GDM1 (cell line): Measurements from ENCODE around the gene ERICH6B.

ENCODE experiments used
- DNase-seq: peaks from one replicate; lab custom pipeline; 2025; lab: John Stamatoyannopoulos, UW

The ERICH6B gene

DNA sequence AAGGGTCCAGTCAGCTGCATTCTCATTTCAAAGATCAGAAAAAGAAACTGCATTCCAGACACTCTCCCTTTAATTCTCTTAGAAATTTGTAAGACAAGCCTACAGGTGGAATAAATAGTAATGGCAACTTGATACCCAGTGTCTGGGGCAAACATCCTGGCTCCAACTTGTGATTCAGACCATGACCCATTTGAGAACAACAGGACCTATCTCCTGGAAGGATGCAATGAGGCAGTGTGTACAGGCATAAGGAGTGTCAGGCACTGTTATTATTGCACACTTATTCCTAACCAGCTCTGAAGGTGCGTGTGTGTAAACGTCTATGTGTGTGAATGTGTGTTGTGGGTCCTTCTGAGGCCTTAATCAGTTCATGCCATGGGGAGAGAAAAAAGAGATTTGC, 13.9 kb downstream of the ERICH6B start:
- DNase-seq: no peak

DNA sequence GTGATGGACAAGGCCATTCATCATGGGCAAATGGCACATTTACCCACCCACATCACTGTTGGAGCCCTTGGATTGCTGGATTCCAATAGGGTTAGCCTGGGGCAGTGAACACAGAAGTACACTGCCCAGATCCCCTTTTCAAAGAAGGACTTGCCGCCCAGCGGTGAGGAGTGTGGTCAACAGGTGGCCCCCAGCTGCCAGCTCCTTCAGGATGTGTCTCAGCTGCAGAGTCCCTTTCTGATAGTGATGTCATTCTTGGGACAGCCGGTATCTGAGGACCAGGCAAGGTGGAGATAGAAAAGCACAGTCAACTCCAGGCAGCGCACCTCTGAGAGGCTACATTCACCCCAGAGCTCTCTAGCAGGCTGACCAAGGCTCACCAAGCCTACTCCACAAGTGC, 16.9 kb downstream of the ERICH6B start:
- DNase-seq: no peak

DNA sequence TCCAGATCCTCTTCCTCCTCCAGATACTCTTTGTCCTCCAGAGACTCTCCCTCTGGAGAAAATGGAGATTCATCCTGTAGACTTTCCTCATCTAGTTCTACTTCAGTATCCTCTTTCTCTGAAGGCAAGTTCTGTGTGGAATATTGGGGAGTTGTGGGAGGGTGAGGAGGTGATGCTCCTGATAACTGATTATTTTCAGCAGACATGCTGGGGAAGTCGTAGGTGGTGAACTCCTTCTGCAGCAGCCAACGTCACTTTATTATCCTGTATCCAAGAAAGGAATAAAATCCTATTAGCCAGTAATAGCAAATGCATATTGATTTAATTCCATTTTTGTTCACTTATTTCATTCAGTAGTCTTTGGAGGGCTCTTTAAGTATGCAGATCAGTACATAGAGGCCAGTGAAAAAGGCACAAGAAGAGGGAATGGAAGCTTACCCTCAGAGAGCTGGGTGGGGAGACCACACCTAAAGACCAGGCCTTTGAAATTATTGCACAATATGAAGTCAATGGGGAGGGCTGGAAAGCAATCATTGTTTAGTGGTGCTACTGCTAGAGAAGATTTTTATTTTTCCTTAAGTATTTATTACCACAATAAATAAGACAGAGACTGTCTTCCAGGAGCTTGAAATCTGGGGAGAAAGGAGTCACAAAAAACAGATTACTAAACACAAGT, 18.6 kb downstream of the ERICH6B start:
- no peak for DNase-seq

DNA sequence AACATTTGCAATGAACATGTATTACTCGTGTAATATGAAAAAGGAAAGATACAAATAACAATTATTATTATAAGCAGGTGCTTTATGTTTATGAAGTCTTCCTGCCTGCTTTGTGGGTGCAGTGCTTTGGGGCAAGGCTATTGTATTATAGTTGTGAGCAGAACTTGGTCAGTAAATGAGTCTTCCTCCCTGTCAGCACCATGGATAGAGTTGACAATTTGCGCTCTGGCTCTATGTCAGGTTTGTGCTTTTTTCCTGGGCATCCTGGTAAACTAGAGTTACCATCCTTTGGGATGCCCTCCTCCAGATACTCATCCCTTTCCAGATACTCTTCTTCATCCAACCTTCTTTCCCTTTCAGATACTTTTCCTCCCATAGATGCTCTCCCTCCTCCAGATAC, 19.6 kb downstream of the ERICH6B start:
- no peak for DNase-seq

DNA sequence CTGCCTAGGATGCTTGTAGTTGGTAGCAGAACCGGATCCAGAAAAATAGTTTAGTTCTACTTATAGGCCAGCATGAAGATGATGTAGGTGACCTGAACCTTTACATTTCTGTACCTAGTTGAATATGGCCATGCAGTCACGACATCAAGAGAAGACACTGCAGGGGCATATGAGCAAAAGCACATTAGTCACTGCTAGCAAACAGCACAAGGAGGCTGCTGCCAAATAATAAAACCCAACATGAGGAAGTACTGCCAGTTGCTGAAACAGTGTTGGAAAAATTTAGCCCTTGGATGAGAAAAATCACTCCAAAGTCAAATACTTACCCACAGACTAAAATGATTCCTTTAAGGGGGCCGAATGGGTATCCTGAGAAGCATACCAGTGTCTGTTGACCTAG, 20.8 kb downstream of the ERICH6B start:
- DNase-seq: no peak

DNA sequence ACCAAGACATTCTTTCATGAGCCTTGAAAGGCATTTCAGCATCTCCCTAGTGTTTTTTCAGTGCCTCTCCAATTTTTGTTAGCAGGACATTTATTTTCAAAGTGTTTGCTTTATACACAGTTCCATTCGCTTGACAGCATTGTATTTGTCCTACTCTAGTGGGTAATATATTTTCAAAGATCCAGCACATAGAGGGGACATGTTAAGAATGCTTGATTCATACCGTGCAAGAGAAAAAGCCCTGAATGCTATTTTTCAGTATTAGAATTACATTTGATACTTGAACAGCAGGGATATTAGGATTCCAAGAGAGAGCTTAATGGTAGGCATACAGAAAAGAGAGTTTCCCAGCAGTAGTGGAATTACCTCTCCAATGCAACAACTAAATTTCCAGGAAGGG, 21.3 kb downstream of the ERICH6B start:
- no peak for DNase-seq

DNA sequence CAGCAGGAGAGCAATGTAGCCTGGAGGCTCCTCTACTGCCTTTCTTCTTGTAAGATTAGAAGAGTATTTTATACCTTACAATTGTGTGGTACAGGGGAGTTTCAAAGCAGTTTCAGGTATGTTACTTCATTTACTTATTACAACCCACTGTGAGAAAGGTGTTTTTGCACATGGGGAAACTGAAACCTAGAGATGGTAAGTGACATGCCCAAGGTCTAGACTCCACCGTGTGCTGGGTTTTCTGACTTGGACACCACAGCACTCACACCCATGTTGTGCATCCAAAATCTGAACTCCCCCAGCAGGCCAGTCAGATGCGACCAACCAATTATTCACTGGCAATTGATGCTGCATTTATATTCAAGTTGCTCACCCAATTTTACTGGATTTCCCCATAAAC, 22.8 kb downstream of the ERICH6B start:
- DNase-seq: no peak

DNA sequence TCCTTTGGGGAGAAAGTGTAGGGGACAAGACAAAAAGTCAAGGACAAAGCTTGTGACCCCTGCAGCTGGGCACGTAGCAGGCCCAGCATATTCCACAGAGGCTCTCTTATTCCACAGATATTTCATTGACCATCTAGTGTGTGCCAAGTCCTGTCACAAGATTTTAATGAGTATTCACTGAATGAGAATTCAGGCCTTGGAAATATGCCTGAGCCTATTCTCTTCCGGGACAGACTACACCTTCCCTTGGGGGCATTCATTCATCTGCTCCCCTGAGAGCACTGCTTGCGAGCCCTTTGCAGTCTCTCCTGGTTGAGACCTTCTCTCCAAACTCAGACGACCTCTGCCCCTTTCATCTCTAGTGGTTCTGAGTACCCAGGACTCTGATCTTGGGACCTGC, 25.5 kb downstream of the ERICH6B start:
- no peak for DNase-seq

DNA sequence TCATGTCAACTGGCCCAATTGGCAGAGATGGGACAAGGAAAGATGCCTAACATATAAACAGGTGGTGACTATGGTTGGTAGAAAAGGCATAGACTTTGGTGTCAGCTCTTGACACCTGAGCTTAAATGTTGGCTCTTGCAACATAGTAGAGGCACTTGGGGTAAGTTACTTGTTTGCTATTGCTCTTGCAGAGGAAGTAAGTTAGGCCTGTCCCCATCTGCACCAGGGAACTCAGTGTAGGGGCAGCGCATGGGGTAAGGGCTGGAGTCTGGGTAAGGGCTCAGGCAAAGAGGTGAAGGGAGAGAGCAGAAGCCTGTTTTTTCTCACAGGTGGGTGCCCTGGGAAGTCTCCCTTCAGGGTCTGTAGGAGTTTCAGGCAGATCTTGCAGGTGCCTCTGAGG, 27.6 kb downstream of the ERICH6B start:
- DNase-seq: no peak

DNA sequence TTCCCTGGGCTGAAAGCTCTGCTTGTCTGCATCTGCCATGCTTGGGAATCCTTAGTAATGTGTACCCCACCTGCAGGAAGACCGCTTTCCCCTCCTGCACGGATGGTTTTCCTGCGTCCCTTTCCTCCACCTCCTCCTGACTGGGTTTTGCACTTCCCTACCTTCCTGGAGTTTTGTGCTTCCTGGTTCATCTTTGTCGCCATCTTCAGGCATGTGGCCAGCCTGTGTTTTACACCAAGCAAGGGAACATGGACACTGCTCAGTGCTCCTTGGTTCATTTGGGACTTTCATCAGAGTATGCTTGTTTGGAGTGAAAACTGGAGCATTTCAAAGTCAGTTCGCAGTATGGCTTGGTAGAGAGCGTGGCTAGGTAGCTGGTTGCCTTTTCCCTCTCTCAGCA, 30.7 kb downstream of the ERICH6B start:
- DNase-seq: no peak

DNA sequence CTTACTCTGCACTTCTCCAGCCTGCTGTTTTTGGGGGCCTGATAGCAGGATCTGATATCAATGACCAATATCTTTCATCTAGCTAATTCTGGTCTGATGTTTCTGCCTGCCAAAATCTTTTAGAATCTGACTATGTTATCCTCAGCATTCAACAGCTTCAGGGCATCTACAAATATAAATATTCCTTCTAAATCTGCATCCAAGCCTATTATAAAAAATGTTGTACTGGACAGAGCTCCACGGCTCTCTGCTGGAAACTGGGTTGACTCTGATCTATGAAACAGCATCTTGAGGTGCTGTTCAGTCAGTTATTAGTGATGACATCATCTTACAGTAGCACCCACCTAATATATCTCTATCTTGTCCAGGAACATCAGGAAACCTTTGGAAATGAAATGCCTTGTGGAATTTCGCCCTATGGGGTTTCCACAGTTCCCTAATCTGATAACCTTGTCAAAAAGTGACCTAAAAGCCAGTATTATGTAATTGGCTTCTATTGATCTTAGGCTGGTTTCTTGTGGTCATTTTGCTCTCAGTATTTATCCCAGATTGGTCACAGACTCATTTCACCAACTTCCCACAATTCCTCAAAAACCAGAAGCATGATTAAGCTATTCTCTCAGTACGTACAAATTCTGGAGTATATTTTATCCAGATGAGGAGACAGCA, 33.0 kb downstream of the ERICH6B start:
- no peak for DNase-seq

DNA sequence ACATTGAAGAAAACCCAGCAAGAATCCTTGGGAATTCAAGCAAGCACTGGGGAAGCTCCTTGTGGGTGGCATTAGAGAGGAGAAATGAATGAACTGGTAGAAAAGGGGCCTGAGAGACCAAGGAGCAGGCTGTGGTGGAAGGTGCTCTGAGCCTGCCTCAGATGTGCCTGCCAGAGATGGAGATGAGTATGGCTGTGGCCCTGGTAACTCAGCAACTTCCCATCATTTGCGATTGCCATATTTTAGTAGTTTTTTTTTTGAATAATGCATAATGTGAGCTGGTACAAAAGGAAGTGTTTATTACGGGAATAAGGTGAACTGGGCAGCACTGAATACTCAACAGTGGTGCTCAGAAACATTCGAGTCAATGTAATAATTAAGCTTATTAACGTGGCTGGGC, 39.1 kb downstream of the ERICH6B start:
- no peak for DNase-seq

DNA sequence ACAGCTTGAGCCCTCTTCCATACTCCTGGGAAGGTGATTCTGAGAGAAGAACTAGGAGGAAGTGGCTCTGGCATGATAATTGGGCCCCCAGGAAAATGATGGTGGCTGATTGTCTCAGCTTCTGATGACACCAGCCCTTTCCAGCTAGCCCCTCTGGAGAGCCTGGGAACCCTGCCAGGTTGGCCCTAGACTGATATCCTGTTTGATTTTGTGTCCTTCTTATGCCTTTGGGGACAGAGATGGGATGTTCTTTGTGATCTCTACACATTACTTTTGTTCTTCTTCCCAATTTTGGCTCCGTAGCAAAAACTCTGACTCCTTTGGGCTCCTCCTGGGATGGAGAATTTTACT, 39.7 kb downstream of the ERICH6B start:
- DNase-seq: no peak

DNA sequence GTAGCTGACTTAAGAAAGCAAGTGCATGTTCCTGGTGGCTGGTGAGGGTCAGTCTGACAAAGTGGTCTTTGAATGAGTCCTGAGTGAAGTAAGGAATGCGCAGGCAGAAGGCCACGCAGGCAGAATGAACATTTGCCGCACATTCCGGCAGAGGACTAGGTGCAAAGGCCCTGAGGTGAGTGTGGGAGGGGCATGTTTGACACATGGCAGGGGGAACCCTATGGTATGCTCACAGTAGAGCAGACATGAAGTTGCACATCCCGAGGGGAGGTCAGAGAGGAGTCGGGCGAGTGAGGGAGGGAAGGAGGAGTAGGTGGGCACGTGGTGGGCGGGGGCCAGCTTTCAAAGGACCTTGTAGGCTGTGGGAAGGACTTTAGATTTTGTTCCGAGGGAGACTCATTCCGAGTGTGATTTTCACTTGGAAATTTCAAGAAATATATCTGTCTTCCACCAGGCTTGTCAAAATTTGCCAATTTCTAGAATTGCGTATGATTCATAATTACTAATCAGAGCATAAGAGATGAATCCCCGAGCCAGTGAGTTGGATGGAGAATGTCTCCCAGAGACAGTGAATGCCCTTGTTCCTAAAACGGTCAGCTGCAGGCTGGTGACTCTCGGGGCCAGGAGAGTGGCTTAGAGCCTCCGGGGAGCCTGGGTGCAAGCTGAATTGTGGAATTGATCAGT, 40.3 kb downstream of the ERICH6B start:
- DNase-seq: no peak

DNA sequence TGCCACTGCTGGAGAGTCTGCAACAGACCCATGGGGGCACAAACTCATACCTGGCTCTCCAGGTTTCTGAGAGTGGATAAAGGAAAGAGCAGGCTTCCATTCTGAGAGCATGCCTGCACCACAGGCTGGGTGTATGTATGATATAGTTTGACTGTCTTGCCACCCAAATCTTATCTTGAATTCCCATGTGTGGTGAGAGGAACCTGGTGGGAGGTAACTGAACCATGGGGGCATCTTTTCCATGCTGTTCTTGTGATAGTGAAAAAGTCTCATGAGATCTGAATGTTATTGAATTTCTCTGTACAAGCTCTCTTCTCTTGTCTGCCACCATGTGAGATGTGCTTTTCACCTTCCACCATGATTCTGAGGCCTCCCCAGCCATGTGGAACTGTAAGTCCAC, 50.2 kb downstream of the ERICH6B start:
- DNase-seq: no peak

DNA sequence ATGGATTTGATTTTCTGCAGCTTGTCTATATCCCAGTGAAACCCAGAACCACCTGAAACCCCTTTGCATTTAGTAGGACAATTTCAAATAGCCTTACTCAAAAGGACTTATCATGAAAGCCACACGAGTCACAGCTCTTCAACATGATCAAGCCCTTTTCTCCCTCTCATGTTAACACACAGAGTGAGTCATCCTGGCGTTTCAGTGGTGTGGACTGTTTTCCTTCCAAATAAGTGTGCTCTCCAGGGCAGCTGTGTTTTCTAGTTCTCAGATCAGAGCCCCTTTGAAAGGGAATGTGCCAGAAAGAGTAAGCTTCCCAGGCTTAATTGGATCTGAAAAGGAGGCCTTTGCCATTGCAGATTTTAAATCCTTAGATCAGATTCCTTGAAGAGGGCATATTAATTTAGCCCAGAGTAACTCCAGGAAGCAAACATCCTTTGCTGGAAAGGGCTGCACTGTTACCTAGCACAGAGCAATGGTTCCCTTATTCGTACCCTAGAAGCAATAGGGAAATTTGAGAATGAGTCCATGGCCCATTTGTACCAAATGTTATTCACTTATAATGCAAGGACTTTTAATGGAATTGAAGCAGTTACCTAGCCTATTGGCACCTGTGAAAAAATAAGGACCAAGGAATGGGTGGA, 51.3 kb downstream of the ERICH6B start:
- no peak for DNase-seq

DNA sequence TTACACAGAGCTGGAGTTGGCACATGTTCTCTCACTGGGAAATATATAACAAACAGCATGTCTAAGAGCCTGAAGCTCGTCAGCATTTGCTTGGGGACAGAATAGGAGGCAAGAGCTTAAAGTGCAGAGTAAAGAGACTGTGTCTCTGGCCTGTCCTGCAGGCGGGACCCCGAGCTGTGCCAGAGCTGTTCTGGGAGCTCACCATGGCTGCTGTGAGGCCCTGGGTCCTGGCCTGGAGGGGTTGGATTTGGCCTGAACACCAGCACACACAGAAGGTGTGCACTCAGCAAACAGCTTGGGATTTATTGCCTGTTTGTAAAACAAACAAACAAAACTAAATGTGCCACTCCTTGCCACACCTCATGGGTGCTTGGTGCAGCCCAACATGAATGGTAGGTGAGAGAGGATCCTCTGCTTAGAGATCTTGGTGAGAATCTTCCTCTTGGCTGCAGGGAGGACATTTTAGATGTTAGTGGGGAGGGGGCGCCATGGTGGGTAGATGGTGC, 60.9 kb downstream of the ERICH6B start:
- DNase-seq: no peak

DNA sequence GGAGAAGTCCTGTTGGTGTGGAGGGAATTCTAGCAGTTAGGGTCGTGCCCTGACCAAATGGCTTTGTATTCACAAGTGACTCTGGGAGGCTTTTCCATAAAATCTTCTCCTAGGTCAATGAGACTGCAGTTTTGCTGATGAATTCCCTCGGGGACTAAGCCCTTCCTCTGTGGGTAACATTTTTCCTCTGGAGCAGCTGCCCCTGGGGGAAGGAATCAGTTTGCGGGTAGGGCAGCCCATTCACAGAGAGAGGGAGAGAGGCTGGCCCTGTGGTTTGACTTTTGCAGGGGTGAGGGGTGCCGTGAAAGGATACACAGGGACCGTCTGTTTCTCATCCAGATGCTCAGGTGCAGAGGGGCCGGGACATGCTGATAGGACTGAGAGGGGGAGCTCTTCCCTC, 67.3 kb downstream of the ERICH6B start:
- no peak for DNase-seq

DNA sequence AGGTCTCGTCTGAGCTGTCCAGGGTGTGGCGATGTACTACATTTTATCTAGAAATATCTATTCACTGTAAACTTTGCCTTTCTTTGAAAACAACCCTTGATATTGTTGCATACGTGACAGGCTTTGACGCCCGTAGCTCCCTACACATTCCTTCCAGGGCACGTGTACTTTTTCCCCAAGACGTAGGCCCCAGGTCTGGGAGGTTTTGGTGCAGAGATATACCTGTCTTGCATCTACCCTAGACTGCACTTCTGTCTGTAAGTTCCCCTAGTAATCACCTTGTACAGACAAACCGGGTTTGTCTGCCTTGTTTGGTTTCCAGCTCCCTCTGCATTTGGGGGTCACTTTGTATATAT, 69.2 kb downstream of the ERICH6B start:
- DNase-seq: no peak

DNA sequence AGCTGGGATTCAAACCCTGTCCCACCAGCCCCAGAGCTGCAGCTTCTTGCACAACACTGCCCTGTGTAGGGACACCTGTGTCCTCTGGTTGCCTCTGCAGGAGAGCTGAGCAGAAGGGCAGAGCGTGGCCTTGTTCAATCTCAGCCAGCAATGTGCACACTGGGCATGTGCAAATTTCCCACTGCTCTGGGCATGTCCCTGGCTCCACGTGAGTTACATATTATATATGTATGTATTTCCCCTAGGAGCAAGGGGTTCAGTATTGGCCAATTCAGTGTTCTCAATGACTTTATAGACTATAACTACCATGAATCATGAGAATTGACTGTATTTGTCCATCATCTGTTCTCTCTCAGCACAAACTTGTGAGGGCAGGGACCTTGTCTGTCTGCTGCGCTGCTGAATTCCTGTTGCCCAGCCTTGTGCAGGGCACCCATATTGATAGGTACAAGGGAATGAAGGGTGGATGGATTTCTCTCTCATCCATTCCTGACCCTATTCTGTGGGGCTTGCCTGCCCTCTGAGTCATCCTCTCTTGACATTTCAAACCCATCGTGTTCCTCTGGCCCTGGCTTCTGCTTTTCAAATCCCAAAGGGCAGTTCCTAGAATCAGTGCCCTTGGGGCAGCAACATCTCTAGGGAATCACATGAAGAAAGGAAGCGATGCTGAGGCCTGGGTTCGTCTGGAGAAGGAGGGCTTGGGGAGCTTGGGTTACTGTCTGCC, 69.7 kb downstream of the ERICH6B start:
- no peak for DNase-seq

DNA sequence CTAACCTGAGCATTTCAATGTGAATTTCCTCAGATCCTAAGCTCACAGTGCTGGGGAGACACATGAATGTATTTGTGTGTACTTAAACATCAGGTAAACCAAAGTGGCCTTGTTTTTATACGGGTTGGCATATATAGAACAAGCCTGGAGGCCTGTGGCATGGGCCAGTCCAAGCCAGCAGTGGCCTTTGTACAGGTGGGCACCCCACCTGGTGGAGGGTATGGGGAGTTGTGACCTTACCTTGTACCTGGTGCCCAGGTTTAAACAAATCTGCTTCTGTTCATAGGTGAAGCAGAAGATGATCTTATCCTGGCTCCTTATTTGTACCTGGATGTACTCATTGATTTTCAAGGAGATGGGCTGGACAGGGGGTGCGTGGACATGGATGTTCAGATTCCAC, 71.0 kb downstream of the ERICH6B start:
- no peak for DNase-seq

DNA sequence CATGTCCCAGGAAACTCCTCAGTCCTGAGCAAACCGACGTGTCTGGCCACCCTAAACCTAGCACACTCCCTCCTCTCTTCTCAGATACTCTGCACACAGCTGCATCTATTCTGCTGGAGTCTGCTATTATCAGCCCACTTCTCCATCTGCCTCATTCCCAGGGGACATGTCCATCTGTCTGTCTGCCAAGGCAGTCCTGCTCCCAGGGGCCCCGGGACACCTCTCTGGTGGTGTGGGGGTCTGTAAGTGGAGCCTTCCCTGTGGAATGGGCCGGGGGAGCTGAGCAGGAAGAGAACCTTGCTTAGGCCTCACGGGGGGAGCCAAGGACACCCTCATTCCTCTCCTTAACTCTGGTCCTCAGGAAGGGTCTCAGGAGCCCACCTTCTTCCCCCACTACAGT, 72.7 kb downstream of the ERICH6B start:
- DNase-seq: no peak
